Skin of body (tissue), 3 donors: ENCODE data around the gene CWC22. TPM values are rescaled to one million over a fixed set of nuclear protein-coding genes. Genes with fewer than 3 reads are reported as not detected.

Experiments
- DNase-seq: peaks from one replicate; lab custom pipeline; 2025; lab: John Stamatoyannopoulos, UW
- small RNA-seq: library from RNA; depleted of rRNA; stranded (forward); fragments of <200 nt; gene quantifications from one replicate; pipeline ENCODE3, GENCODE V24; 2014; ENCODE audit warnings: low replicate concordance
- total RNA-seq: library from RNA; depleted of rRNA; stranded (reverse); fragments of >200 nt; gene quantifications from one replicate; pipeline ENCODE4 v1.2.3, GENCODE V29; 2014

The CWC22 gene
- total RNA-seq, 1 donor from 2014 or later, result 25.5 TPM

GRCh38 chr2:179900655-179901054 is 106.4 kb downstream of the CWC22 start:
- no peak for DNase-seq

- no peak for DNase-seq
These were observed 107.4 kb downstream of the CWC22 start for GRCh38 chr2:179899666-179900065.

- no peak for DNase-seq
These were observed 108.2 kb downstream of the CWC22 start for GRCh38 chr2:179898873-179899272.

Small RNA genes within 50 kb of the gene (small RNA-seq; reads per million reads assigned to genes)
- not detected for gene RF00416

Other genes with a start within 250 kb of the CWC22 start
- 0.89 TPM for gene ZNF385B, start 145.7 kb downstream of the CWC22 start, total RNA-seq